Measurements from ENCODE around the gene TTI1.

Gene TTI1

DNA sequence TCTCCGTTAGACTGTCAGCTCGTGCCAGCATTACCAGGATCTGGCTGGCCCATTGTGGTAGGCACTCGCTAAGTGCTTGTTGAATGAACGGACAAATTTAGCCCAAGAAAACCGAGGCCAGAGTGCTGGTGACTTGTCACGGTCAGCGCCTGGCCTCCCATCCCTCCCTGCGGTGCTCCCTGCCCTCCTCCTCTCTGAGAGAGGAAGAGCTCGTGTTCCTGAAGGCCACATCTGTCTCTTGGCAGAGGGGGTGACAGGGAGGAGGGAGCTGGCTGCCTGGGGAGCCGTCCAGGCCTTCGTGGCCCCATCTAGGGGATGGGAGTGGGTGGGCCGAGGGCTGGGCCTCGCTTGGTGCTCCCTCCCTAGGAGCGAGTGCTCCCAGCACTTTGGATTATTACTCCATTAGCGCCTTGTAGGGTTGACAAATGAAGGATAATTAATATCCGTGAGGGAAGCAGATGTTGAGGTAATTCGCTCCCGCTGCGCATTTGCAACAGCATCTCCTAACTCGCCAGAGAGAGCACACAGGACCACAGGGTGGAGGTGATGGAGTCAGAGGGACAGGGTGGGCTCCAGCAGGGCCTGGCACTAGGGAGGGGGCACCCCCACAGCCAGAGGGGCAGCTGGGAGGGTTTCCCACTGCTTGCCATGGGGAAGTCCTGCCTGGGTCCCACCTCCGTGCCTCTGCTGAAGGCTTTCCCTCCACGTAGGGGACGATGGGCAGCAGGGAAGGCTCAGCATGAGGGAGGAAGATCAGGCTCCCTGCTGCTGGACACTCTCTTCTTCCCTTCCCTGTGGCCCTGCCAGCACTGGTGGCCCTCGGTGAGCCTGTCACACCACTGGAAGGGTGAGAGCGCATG is 93.3 kb downstream of the TTI1 start:
- DNase-seq, result peak in 1 of 2 donors; percentile 59
- TF ChIP-seq, protein P1, sequence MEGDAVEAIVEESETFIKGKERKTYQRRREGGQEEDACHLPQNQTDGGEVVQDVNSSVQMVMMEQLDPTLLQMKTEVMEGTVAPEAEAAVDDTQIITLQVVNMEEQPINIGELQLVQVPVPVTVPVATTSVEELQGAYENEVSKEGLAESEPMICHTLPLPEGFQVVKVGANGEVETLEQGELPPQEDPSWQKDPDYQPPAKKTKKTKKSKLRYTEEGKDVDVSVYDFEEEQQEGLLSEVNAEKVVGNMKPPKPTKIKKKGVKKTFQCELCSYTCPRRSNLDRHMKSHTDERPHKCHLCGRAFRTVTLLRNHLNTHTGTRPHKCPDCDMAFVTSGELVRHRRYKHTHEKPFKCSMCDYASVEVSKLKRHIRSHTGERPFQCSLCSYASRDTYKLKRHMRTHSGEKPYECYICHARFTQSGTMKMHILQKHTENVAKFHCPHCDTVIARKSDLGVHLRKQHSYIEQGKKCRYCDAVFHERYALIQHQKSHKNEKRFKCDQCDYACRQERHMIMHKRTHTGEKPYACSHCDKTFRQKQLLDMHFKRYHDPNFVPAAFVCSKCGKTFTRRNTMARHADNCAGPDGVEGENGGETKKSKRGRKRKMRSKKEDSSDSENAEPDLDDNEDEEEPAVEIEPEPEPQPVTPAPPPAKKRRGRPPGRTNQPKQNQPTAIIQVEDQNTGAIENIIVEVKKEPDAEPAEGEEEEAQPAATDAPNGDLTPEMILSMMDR (IDR thresholded peaks at IDR 0.05), result no peak

DNA sequence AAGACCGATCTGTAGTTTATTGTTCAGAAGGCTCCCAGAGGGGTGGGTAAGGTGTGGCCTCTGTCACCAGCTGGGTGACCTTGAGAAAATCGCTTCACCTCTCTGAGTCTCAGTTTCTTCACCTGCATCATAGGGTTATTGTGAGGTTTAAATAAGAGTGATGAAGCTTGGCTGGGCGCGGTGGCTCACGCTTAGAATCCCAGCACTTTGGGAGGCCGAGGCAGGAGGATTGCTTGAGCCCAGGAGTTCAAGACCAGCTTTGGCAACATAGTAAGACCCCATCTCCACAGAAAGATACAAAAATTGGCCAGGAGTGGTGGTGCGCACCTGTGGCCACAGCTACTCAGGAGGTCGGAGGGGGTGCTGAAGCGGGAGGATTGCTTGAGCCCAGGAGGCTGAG is 94.3 kb downstream of the TTI1 start:
- no peaks in the 10 kb centered on the region for H3K36me3 ChIP-seq
- intact Hi-C loops (cut with DNase I; ENCODE audit: low total_unique reads), result no loop called here
- no peaks in the 10 kb centered on the region for H3K9me3 ChIP-seq
- DNase-seq, result peak in 1 of 2 donors; percentile 21
- H3K27ac ChIP-seq, result no peak overlapping the region
- no peaks in the 10 kb centered on the region for H3K4me1 ChIP-seq
- H3K4me3 ChIP-seq, result no peak overlapping the region
- H3K27me3 ChIP-seq, result peaks cover 0 to 8% of the 10 kb centered on the region in 2 donors
- TF ChIP-seq, protein P1 (IDR thresholded peaks at IDR 0.05), result no peak

More for the DNA sequence above, 93.3 kb downstream of the TTI1 start:
- Histone ChIP-seq H3K27ac (no peak overlapping the region), H3K9me3 (no peaks in the 10 kb centered on the region), H3K36me3 (no peaks in the 10 kb centered on the region), H3K4me3 (no peak overlapping the region), H3K27me3 (peaks cover 0 to 10% of the 10 kb centered on the region in 2 donors), H3K4me1 (no peaks in the 10 kb centered on the region)
- intact Hi-C loops (cut with DNase I; ENCODE audit: low total_unique reads), result no loop called here

DNA sequence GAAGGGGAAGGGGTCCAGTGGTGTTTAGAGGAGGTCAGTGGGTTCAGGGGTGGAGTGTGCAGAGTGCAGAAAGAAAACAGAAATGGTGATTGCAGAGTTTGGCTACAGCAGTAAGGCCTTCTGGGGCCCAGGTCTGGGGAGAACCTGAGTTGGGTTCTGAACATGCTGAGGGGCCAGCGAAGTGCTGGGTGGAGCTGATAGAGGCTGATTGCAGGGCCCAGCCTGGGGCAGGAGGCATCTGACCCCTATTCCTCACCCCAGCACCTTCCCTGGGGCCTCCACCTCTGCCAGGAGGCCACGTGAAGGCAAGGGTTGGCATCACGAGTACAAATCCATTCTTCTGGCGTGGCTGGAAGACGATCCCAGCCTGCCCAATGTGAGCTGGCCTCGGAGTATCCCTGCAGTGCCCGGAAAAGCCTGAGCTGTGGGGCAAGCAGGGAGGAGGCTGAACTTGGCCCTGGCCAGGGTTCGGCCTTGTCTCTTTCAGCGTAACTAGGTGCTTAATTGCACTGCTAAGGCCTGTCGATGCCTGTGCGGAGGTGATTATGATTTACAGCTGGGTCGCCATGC is 95.0 kb downstream of the TTI1 start:
- DNase-seq, result peak in 1 of 2 donors; percentile 32
- Histone ChIP-seq H3K27ac (no peak overlapping the region), H3K4me3 (no peak overlapping the region), H3K27me3 (peaks cover 0 to 8% of the 10 kb centered on the region in 2 donors), H3K9me3 (no peaks in the 10 kb centered on the region), H3K4me1 (no peaks in the 10 kb centered on the region), H3K36me3 (no peaks in the 10 kb centered on the region)
- intact Hi-C loops (cut with DNase I; ENCODE audit: low total_unique reads), result no loop called here
- TF ChIP-seq, protein P1 (IDR thresholded peaks at IDR 0.05), result no peak

DNA sequence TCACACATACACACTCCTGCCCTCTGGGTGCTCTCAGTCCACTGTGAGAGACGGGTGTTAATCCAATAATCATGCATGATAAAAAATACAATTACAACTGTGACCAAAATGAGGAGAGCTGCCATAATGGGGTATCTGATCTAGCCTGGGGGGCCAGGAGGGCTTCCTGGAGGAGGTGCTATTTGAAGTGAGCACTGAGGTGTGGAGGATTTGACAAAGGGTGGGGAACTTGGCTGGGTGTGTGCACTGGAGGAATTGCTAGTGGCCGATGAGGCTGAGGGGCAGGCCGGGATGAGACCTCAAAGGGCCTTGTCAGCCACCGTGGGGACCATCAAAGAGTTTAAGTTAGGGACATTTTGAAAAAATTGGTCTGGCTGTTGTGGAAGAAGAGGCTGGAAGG is 95.6 kb downstream of the TTI1 start:
- Histone ChIP-seq H3K27me3 (peaks cover 0 to 8% of the 10 kb centered on the region in 2 donors), H3K36me3 (no peaks in the 10 kb centered on the region), H3K4me1 (no peaks in the 10 kb centered on the region), H3K27ac (no peak overlapping the region), H3K9me3 (no peaks in the 10 kb centered on the region), H3K4me3 (no peak overlapping the region)
- DNase-seq, result peak in 1 of 2 donors; percentile 29
- TF ChIP-seq, protein P1 (IDR thresholded peaks at IDR 0.05), result no peak
- intact Hi-C loops (cut with DNase I; ENCODE audit: low total_unique reads), result no loop called here

DNA sequence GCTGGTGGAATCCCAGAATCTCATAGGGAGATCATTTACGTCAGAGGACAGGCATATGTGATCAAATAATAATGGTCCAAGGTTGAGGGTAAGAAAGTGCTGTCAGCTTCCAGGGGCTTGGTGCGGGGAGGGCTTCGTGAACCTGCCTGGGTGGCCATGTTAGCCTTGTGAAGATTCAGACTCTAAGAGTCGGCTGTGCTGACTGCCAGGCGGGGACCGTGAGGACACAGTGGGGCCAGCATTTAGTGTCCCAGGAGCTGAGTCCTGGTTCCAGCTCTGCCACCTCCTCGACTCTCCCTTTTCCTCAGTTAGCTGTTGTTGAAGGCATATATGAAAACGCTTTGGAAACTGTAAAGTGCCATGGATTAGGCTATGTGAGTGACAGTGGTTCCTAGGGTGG is 96.8 kb downstream of the TTI1 start:
- intact Hi-C loops (cut with DNase I; ENCODE audit: low total_unique reads), result no loop called here
- H3K4me1 ChIP-seq, result no peaks in the 10 kb centered on the region
- DNase-seq, result no peak
- TF ChIP-seq, protein P1 (IDR thresholded peaks at IDR 0.05), result no peak
- no peak overlapping the region for H3K27ac ChIP-seq
- no peaks in the 10 kb centered on the region for H3K9me3 ChIP-seq
- H3K36me3 ChIP-seq, result no peaks in the 10 kb centered on the region
- H3K27me3 ChIP-seq, result peaks cover 0 to 15% of the 10 kb centered on the region in 2 donors
- H3K4me3 ChIP-seq, result no peak overlapping the region

Measured in tibial artery (tissue), 4 donors.